SU-DHL-6 (cell line): Measurements from ENCODE around the gene DHRS7.

Source experiments
- CTCF ChIP-seq: fragments of 200-600 bp; sonication (generic); IDR thresholded peaks from one replicate; pipeline ENCODE4 v1.5.1; 2017; ENCODE audit warnings: antibody characterized with exemption, mild to moderate bottlenecking, low read length, moderate library complexity; ENCODE audit not compliant: insufficient read depth, poor library complexity, severe bottlenecking
- EZH2phosphoT487 ChIP-seq: fragments of 200-600 bp; sonication (generic), shearing (Covaris generic); conservative IDR thresholded peaks from 2 replicates; pipeline ENCODE4 v1.6.1; 2018; ENCODE audit warnings: mild to moderate bottlenecking, antibody characterized with exemption, low read length, moderate library complexity, mixed read lengths

- TF ChIP-seq CTCF: peak; percentile 52
- TF ChIP-seq EZH2phosphoT487: no peak
These were observed at the start of gene DHRS7 for GRCh38 chr14:60164712-60165546.
